HG02970 (cell line): ENCODE measurements around the gene TPRA1.
"Not testable (repeated sequence)": the region's sequence is repeated elsewhere in the genome, so short reads cannot be mapped to it uniquely, and the experiment has no call there.

ENCODE experiments used
- ATAC-seq: cut with Tn5 transposase; IDR thresholded peaks from one replicate; pipeline ENCODE4 v1.9.1; 2021; ENCODE audit warnings: mild to moderate bottlenecking, moderate library complexity, moderate number of reproducible peaks; ENCODE audit not compliant: unreplicated experiment, low FRiP score

Gene TPRA1

DNA sequence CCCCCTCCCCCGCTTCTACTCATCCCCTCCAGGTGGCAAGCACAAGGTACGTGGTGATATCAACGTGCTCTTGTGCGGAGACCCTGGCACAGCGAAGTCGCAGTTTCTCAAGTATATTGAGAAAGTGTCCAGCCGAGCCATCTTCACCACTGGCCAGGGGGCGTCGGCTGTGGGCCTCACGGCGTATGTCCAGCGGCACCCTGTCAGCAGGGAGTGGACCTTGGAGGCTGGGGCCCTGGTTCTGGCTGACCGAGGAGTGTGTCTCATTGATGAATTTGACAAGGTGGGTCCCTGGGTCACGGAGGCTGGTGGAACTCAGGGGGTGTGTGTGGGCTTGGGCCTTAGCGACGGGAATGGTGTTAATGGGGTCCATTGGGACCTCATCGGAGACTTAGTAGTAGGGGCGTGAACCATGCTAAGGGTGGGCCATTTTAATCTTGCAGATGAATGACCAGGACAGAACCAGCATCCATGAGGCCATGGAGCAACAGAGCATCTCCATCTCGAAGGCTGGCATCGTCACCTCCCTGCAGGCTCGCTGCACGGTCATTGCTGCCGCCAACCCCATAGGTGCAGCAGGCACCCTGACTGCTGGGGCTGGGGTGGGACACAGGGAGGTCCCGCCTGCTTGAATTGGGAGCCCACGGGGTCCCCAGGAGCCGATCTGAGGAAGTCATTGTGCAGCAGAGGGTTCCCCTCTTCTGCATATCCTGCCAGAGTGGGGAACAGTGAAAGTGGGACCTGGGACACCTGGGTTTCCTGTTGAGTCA lies 26.5 kb upstream of the TPRA1 start:
- no peak for ATAC-seq

GRCh38 chr3:127615631-127616305 lies 25.2 kb upstream of the TPRA1 start:
- ATAC-seq: no peak

DNA sequence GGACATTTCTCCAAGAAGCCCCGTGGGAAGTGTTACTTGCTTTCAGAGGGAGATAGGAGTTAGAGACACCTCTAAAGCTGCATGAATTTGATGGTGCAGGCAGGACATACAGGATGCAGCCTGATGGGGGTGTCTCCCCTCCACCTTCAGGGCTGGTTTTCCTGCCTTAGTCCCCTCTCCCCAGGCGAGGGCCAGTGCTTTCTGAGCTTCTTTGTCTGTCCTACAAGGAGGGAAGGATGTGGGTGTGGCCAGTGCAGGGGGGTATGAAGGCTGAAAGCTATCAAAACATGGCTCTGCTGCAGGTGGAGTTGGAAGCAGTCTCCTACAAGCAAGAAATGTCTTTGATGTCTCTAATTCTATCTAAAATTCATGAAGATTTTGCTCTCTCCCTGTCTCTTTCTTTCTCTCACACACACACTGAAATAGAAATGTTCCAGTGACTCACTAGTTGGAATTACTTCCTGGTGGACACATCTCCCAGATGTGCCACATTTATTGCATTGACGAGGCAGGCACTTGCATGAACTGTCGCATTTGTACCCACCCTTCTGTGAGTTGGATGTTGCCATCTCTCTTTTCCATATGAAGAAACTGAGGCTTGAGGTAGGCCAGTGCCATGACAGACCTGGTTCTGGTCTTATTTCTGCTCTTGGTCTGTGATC lies 24.5 kb upstream of the TPRA1 start:
- ATAC-seq: no peak

GRCh38 chr3:127613406-127613805 lies 22.9 kb upstream of the TPRA1 start:
- ATAC-seq: no peak

DNA sequence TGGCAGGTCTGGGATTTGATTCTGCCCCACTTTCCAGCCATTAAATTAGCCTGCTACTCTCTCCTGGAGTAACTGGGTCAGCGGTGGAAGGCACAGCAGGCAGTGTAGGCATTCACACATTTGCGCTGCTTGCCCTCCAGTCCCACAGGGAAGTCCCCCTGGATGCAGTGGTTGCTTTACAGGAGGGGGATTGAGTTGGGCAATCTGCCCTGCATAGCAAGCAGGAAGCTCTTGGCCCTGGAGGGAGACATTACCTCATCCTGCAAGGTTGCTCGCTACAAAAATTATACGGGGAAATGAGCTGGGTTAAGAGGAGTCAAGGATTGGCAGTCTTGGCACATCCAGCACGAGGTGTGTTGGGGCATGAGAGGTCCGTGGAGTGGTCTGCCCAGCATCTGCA lies 22.4 kb upstream of the TPRA1 start:
- no peak for ATAC-seq

- ATAC-seq: no peak
These were observed 20.7 kb upstream of the TPRA1 start for GRCh38 chr3:127611251-127611650.

- ATAC-seq: no peak
These were observed 19.6 kb upstream of the TPRA1 start for GRCh38 chr3:127610105-127610504.

GRCh38 chr3:127608362-127608718 lies 17.8 kb upstream of the TPRA1 start:
- ATAC-seq: no peak

DNA sequence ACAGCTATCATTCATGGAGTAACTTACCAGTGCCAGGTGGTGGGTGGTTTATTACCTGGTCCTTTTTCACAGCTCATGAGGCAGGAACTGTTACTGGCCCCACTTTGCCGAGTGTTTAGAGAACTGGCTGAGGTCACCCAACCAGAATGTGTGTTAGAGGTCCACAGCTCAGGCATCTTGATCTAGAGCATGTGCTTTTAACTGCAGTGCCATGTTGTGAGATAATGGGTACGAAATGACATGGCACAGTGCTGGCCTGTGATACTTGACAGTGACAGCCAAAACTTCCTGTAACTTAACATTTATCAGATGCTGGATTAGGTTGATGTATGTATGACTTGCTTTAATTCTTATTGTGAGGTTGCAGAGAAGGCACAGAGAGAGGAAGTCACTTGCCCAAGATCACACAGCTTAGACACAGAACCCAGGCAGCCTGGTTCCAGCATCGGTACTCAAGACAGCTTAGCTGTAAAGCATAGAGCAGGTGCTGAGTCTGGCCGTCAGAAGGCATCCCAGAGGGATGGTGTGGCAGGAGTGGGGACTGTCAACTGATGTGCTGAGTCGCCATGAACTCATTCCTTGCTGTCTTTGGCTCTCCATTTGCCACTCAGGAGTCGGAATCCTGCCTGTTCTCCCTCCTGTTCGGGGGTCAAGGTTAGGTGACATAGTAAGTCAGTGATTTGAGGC lies 17.3 kb upstream of the TPRA1 start:
- no peak for ATAC-seq

- ATAC-seq: no peak
These were observed 16.6 kb upstream of the TPRA1 start for GRCh38 chr3:127606981-127607595.

DNA sequence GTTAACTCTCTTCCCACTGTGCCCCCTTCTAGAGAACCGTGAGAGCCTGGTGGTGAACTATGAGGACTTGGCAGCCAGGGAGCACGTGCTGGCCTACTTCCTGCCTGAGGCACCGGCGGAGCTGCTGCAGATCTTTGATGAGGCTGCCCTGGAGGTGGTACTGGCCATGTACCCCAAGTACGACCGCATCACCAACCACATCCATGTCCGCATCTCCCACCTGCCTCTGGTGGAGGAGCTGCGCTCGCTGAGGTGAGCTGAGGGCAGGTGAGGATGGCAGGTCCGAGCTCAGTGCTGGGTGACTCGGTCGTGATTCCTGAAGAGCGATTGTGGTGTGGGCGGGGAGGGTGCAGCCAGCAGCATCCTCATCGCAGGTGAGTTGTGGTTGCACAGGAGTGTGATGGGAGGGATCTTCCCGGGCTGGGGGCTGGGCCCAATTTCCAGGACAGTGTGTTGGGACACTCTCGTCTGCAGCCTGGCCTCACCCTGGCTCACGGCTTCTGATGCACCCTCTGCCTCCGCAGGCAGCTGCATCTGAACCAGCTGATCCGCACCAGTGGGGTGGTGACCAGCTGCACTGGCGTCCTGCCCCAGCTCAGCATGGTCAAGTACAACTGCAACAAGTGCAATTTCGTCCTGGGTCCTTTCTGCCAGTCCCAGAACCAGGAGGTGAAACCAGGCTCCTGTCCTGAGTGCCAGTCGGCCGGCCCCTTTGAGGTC lies 15.7 kb upstream of the TPRA1 start:
- no peak for ATAC-seq

DNA sequence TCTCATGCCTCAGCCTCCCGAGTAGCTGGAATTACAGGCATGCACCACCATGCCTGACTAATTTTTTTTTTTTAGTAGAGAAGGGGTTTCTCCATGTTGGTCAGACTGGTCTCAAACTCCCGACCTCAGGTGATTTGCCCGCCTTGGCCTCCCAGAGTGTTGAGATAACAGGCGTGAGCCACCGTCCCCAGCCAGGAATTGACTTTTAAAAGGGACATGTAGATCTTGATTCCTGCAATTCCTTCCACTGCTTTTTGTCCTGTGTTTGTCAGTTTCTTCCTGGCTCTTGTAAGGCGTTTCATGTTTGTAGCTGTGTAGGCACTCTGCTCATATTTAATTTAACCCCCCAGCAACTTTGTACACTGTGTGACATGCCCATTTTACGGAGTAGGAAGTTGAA lies 15.0 kb upstream of the TPRA1 start:
- ATAC-seq: not testable (repeated sequence)

DNA sequence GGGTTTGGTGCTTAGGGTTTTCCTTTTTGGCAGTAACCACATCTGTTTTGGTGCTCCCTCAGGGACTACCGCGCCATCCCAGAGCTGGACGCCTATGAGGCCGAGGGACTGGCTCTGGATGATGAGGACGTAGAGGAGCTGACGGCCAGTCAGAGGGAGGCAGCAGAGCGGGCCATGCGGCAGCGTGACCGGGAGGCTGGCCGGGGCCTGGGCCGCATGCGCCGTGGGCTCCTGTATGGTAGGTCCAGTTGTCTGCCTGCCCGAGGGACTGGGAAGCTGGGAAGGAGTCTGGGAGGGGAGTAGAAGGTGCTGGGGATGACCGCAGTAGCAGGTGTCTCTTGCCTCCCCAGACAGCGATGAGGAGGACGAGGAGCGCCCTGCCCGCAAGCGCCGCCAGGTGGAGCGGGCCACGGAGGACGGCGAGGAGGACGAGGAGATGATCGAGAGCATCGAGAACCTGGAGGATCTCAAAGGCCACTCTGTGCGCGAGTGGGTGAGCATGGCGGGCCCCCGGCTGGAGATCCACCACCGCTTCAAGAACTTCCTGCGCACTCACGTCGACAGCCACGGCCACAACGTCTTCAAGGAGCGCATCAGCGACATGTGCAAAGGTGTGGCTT lies 14.1 kb upstream of the TPRA1 start:
- no peak for ATAC-seq

DNA sequence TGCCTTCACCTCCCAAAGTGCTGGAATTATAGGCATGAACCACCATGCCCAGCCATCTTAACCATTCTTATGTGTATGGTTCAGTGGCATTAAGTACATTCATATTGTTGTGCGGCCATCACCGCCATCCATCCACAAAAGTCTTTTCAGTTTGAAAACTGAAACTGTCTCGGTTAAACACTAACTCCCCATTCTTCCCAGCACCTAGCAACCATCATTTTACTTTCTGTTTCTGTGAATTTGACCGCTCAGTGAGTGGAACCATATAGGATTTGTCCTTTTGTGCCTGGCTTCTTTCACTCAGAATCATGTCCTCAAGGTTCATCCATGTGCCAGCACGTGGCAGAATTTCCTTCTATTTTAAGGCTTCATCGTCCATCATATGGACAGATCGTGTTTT lies 13.5 kb upstream of the TPRA1 start:
- ATAC-seq: no peak

- ATAC-seq: no peak
These were observed 10.4 kb upstream of the TPRA1 start for GRCh38 chr3:127600749-127601456.

DNA sequence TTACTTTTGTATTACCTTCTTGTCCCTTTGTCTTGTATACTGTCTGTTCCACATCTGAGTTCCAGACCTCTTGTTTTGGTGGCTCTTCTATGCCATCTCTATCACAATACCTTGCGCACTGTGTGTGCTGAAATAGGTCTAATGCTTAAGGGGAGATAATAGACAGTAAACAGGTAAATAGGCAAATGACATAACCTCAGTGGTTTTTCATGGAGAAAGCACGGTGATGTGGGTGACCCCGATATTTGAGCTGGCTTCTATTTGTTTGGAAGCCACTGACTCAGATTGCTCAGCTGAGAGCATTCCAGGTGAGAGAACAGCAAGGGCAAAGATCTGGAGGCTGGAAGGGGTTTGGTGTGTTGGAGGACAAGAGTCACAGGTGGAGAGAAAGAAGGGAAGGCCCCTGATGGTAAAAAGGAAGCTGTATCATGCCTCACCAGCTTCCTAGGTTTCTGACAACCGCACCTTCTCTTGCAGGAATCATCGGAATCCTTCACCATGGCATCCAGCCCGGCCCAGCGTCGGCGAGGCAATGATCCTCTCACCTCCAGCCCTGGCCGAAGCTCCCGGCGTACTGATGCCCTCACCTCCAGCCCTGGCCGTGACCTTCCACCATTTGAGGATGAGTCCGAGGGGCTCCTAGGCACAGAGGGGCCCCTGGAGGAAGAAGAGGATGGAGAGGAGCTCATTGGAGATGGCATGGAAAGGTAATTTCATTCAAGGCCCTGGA lies 8.5 kb upstream of the TPRA1 start:
- no peak for ATAC-seq

DNA sequence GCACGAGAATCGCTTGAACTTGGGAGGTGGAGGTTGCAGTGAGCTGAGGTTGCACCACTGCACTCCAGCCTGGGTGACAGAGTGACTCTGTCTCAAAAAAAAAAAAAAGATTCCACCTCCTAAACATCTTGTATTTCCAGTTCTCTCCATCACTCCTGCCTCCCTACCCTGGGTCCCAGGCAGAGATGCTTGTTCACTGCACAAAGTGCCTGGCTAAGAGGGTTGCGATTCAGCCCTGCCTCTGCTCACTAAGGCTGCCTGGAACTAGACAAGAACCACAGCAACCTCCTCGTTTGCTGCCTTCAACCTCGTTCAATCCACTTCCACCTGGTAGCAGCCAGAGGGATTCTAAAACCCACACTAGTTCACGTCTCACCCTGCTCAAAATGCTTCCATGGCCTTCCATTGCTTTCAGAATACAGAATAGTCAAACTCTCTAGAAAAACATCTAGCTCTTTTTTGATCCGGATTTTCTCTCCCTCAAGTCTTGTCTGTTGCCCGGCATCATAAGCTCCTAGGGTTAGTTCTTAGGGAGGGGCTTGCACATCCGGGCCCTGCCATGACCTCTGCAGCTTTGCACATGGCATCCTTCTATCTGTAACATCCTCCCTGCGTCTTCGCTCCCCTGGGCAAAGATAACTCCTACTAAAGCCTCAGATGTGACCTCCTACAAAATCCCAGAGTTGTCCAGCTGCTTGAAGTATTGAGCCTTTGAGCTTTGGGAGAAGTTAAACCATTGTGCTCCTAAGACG lies 6.7 kb upstream of the TPRA1 start:
- ATAC-seq: no peak

DNA sequence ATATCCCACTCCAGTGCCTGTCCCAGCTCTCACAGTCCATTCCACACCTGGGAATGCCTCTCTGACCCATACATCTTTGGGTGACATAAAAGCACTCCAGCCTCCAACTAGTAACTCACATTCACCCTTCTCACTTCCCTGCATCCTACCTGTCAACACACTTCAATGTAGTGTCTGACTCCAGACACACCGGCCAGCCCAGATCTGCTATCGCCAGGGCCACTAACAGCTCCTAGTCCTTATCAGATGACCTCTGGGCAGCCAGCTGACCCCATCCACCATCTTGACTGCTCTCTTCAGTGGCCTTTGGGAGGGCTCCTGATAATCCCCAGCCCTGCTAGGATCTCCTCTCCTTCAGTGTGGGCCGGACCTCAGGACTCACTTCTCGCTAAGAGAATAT lies 4.8 kb upstream of the TPRA1 start:
- ATAC-seq: no peak
